Kidney glomerular epithelial cell (primary cell): ENCODE measurements around the gene PLCB2.

ENCODE experiments used
- DNase-seq: peaks from one replicate; lab custom pipeline; 2025; lab: John Stamatoyannopoulos, UW

The PLCB2 gene

GRCh38 chr15:40285151-40285550 is 22.6 kb downstream of the PLCB2 start:
- no peak for DNase-seq

GRCh38 chr15:40283615-40284300 is 24.0 kb downstream of the PLCB2 start:
- DNase-seq, result no peak

GRCh38 chr15:40282869-40283614 is 24.7 kb downstream of the PLCB2 start, which contains the start of gene ANKRD63:
Gene ANKRD63, minus strand, starts transcription at chr15:40283064. Its CDS starts 478 bp downstream, at chr15:40282586.
- no peak for DNase-seq

GRCh38 chr15:40282147-40282868 is 25.4 kb downstream of the PLCB2 start:
- no peak for DNase-seq

- no peak for DNase-seq
These were observed 26.0 kb downstream of the PLCB2 start for GRCh38 chr15:40281801-40282146.

- no peak for DNase-seq
These were observed 26.5 kb downstream of the PLCB2 start for GRCh38 chr15:40281057-40281800.

GRCh38 chr15:40280260-40281056 is 27.3 kb downstream of the PLCB2 start:
- no peak for DNase-seq

- peak; percentile 35 for DNase-seq
These were observed 28.1 kb downstream of the PLCB2 start for GRCh38 chr15:40279437-40280141.

- no peak for DNase-seq
These were observed 29.7 kb downstream of the PLCB2 start for GRCh38 chr15:40278026-40278425.

GRCh38 chr15:40277471-40277870 is 30.3 kb downstream of the PLCB2 start:
- DNase-seq, result no peak

GRCh38 chr15:40276927-40277326 is 30.8 kb downstream of the PLCB2 start:
- DNase-seq, result no peak

GRCh38 chr15:40275954-40276353 is 31.8 kb downstream of the PLCB2 start:
- DNase-seq, result no peak

GRCh38 chr15:40275523-40275922 is 32.2 kb downstream of the PLCB2 start:
- DNase-seq, result no peak

- peak; percentile 70 for DNase-seq
These were observed 33.1 kb downstream of the PLCB2 start for GRCh38 chr15:40274350-40275274.

- DNase-seq, result no peak
These were observed 34.3 kb downstream of the PLCB2 start for GRCh38 chr15:40273428-40273827.

- DNase-seq, result no peak
These were observed 35.2 kb downstream of the PLCB2 start for GRCh38 chr15:40272485-40273056.

- DNase-seq, result no peak
These were observed 35.9 kb downstream of the PLCB2 start for GRCh38 chr15:40271685-40272484.

GRCh38 chr15:40270246-40270995 is 37.3 kb downstream of the PLCB2 start:
- no peak for DNase-seq
